Cerebellar nuclear complex (tissue), 1 donor: ENCODE data around the gene NTRK2.

Experiments used
- DNase-seq, 2 experiments: peaks; one replicate each; lab custom pipeline; 2025; lab: John Stamatoyannopoulos, UW

The NTRK2 gene

GRCh38 chr9:84974258-84974657, 304.7 kb downstream of the NTRK2 start:
- no peak for DNase-seq

DNA sequence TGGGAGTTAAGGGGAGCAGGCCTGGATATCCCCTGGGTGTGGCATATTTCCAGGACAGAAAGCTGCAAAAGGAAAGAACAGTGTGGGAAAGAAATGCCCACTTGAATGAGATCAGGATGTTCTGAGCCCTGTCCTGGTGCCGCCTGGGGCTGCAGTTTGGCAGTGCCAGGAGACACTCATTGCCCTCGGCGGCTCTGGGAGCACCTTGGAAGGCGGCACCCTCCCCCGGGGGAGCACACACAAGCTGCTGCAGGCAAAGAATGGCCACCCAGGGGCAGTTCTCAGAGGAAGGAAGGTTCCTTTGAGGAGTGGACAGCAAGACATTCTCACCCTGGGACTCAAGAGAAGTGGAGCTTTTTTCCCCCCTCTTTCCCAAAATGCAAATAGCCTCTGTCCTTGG, 305.3 kb downstream of the NTRK2 start:
- no peak for DNase-seq

DNA sequence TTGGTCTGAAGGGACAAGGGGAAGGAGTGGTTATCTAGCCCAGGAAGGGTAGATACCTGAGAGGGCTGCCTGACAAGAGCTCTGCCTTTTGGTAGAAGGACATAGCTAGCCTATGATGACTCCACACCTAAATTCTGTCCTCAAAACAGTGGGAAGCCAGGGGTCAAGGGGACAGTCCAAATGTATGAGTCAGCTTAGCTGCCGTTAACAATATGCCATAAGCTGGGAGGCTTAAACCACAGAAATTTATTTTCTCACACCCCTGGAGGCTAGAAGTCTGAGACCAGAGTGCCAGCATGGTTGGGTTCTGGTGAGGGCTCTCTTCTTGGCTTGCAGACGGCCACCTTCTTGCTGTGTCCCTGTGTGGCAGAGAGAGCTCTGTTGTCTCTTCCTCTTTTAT, 306.4 kb downstream of the NTRK2 start:
- DNase-seq: no peak

- no peak for DNase-seq
These were observed 309.1 kb downstream of the NTRK2 start for GRCh38 chr9:84978661-84979060.

DNA sequence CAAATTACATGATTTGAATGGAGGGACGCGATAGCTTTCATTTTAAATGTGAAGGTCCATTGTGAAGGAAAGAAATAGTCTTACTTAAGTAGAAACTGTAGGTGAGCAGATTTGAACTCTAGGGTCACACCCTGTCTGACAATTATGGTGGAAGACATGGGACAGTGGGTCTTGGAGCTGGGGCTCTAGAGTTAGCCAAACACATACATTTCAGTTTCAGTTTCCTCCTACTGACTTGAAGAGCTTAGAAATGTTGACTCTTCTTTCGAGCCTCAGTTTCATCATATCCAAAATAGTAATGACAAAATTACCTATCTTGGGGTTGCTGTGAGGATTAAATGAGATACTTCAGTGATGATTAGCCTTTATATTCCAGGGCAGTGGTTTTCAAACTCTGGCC, 314.2 kb downstream of the NTRK2 start:
- DNase-seq: no peak

- peak in 1 of 2 experiments; percentile 66 for DNase-seq
These were observed 319.1 kb downstream of the NTRK2 start for GRCh38 chr9:84988621-84989020.

- DNase-seq: peak in 1 of 2 experiments; percentile 39
These were observed 320.9 kb downstream of the NTRK2 start for GRCh38 chr9:84990416-84990815.

DNA sequence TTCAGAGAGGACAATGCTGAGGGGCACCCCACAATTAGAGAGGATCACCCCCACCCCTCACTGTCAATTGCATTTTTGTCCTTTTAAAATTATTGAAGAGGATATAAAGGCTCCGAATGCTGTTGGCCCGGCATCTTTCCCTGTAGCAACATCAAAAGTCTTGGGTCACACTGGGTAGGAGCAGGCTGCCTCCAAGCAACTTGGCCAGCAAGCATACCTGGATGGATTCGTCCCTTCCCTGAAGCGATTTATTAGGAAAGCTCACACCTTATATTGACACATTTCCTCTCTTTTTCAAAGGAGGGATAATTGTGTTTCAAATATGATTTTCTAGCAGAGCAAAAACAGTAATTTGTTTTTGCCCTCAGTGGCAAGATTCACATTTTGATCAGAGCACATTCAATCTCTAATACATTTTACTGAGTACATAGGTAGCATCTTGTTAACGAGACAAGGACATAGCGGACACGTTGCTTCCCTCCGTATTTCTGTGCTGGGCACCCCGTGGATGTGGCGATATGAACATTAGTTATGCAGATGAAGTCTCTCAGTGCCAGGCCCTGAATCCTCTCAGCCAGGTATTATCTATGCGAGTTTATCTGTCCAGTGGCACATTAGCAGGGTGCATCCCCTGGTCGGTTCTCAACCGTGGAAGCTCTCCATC, 321.5 kb downstream of the NTRK2 start:
- DNase-seq: no peak

- peak in 1 of 2 experiments; percentile 22 for DNase-seq
These were observed 322.0 kb downstream of the NTRK2 start for GRCh38 chr9:84991514-84991870.

- no peak for DNase-seq
These were observed 322.9 kb downstream of the NTRK2 start for GRCh38 chr9:84992381-84992780.

DNA sequence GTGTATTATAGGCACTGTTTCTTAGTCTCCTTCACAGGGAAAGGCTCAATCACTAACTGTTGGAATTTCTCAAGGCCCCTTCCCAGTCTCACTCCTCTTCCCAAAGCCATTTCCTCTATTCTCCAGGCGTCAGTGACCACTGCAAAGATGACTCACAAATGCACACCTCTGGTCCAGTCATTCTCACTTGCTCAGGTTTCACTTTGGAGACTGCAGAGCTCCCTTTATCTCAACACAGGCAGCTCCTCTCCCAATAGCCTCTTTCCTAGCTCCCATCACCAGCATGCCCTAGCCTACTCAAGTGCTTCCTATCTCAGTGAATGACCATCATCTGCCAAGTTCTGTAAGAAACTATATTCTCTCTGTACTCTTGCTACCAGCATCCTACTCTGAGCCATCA, 323.6 kb downstream of the NTRK2 start:
- no peak for DNase-seq

DNA sequence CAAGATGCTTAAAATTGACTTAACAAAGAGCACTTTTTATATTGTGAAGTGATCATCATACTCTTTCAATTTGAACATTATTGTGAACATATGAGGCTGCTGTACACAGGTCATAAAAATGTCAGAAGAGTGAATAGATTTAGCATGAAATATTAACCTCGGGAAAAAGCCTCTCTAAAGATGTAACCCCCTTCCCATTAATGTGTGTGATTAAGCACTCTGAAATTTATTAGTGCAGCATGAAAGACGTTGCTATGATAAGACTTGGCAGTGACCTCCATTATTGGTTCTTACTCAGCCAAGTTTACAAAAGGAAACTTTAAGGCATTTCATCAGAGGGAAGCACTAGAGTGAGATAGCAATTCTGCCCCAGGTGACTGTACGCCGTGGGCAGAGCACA, 326.5 kb downstream of the NTRK2 start:
- no peak for DNase-seq

GRCh38 chr9:84996716-84997115, 327.2 kb downstream of the NTRK2 start:
- no peak for DNase-seq

- no peak for DNase-seq
These were observed 327.9 kb downstream of the NTRK2 start for GRCh38 chr9:84997472-84997871.

- no peak for DNase-seq
These were observed 329.1 kb downstream of the NTRK2 start for GRCh38 chr9:84998639-84999038.

- no peak for DNase-seq
These were observed 330.3 kb downstream of the NTRK2 start for GRCh38 chr9:84999788-85000187.

- no peak for DNase-seq
These were observed 332.4 kb downstream of the NTRK2 start for GRCh38 chr9:85001925-85002324.

DNA sequence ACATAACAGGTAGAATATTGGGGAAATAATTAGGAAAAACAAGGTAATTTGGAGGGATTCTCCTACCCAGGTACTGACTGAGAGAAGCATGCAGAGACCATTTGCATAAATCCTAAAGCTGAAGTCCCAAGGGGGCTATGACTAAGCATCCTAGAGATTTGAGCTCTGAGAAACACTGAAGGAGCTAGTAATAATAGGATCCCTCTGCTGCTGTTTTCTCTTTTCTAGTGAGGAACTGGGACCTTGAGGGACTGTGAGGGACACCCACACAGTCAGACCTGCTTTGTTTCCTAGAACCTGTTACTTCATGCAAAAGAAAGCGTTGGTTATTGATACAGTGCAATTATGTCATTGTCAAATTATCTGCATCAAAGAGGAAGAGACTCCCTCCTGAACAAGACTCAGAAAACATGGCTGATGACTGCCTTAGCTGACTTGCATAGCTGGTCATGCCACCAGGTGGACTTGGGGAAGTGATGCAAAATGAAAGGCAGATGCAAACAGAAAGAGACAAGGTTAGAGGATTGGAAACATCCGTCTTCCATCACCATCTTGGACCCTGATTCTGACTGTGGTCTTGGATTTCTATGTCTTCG, 335.4 kb downstream of the NTRK2 start:
- no peak for DNase-seq

DNA sequence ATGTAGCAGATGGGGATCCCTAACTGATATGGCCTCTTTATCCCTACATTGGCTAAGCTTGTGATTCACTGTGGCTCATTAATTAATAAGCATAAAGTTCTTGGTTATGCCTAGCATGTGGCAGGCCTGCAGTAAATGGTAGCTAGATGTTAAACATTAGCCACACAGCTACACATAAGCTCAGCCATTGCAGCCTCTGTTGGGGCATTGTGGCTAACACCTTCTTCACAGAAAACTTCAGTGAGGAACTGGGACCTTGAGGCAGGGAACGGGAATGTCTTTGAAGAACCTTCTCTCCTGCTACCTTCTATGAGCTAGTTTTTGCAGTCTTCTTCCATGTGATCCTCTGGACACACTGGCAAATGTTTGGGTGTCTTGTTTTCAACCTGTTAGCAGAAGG, 338.2 kb downstream of the NTRK2 start:
- DNase-seq: no peak

GRCh38 chr9:85008215-85008614, 338.7 kb downstream of the NTRK2 start:
- no peak for DNase-seq

- no peak for DNase-seq
These were observed 339.7 kb downstream of the NTRK2 start for GRCh38 chr9:85009251-85009650.

- no peak for DNase-seq
These were observed 344.2 kb downstream of the NTRK2 start for GRCh38 chr9:85013703-85014102.

DNA sequence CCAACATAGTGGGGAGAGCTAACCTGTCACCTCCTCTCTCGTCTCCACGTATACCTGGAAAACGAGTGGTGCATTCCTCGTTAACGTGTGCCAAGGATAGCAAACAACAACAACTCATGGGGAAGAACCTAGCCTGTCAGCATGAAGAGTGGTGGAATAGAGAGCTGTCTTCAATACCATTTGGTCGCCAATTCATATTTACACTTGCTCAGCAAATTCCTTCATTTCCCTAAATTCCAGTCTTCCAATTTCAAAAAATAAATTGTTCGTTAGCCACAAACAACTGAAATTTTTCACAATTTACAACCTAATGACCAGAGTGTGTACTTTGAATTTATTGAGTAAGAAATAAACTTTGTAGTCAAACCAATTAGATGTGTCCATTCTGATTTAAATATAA, 344.8 kb downstream of the NTRK2 start:
- DNase-seq: no peak

DNA sequence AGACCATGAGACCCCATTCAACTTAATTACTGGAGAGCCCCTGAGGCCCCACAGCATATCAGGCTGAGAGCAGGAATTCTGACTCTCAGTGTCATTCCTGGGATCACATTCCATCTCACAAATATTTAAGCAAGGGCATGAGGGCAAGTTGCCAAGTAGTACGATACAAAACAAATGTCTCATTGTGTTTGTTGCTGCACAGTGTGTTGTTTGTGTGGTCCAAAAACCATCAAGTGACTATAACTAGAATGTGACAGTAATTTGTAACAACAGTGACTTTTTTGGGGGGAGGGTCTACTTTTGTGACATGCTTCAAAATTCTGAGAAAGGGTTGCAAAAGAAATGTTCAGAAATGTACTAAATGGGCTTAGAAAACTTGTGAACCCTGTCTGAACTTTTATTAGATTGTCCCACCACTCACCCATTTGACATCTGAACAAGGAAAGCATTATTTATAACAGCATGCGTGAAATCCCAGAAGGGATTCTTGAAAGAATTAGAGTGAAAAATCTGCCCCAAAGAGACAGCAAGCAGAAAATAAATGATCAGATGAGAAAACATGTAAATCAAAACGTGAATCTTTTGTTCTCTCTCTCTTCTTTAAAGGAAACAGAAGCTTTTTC, 347.0 kb downstream of the NTRK2 start:
- DNase-seq: no peak
